Gastroesophageal sphincter (tissue), 4 donors: ENCODE results near the gene GDF15. TPM values are rescaled to one million over a fixed set of nuclear protein-coding genes. Genes with fewer than 3 reads are reported as not detected.
A peak's percentile ranks its signal among the peaks of the same experiment; 100 is the strongest.

Experiments used
- ATAC-seq: fragments of 150-250 bp; one replicate; pipeline ENCODE4 v1.9.1; 2016; ENCODE audit warnings: mild to moderate bottlenecking, moderate library complexity
- H3K27ac ChIP-seq, 4 donors: fragments of 200-600 bp; sonication (generic) in 3 of 4; 1 replicate in 3 of 4; 2 replicates in 1 of 4; pipeline ENCODE4 v1.5.1; 2016 to 2019
- H3K27me3 ChIP-seq: fragments of 200-600 bp; sonication (generic); one replicate; pipeline ENCODE4 v1.5.1; 2019
- H3K36me3 ChIP-seq, 2 donors: fragments of 200-600 bp; sonication (generic); one replicate each; pipeline ENCODE4 v1.5.1; 2019; ENCODE audit warnings: control low read depth in 1 of 2
- H3K4me1 ChIP-seq, 3 donors: fragments of 200-600 bp; sonication (generic); 1 replicate in 2 of 3; 2 replicates in 1 of 3; pipeline ENCODE4 v1.5.1; 2016 to 2019; ENCODE audit warnings: control low read depth in 2 of 3
- H3K4me3 ChIP-seq, 2 donors: fragments of 200-600 bp; sonication (generic); one replicate each; pipeline ENCODE4 v1.5.1; 2019; ENCODE audit warnings: mild to moderate bottlenecking in 1 of 2, moderate library complexity in 1 of 2
- H3K9me3 ChIP-seq, 3 donors: fragments of 200-600 bp; sonication (generic); one replicate each; pipeline ENCODE4 v1.5.1; 2017 to 2019; ENCODE audit warnings: control low read depth in 2 of 3
- EP300 ChIP-seq: sonication (generic); formaldehyde crosslinking; IDR thresholded peaks from one replicate; pipeline ENCODE4 v1.6.1; 2017; ENCODE audit warnings: antibody characterized with exemption, mild to moderate bottlenecking
- POLR2A ChIP-seq, 2 donors: fragments of 450-650 bp; IDR thresholded peaks; one replicate each; pipeline ENCODE4 v1.6.1; 2017; ENCODE audit warnings: antibody characterized with exemption in 2 of 2, mild to moderate bottlenecking in 2 of 2, moderate library complexity in 1 of 2
- POLR2AphosphoS5 ChIP-seq: sonication (generic); formaldehyde crosslinking; IDR thresholded peaks from one replicate; pipeline ENCODE4 v1.6.1; 2017; ENCODE audit warnings: antibody characterized with exemption
- WGBS, 2 donors: methylation state at CpG; one replicate each; pipeline ENCODE4 v1.1.5; 2018; ENCODE audit warnings: low coverage in 1 of 2; 5-methylcytosine and 5-hydroxymethylcytosine counted together
- total RNA-seq, 4 donors: library from RNA; depleted of rRNA; stranded (reverse); fragments of >200 nt; gene quantifications; one replicate each; pipeline ENCODE4 v1.1.0, GENCODE V29; 2016
- TF ChIP-seq, protein P1 (sequence below), 4 experiments: fragments of 200-600 bp in 2 of 4; fragments of 450-650 bp in 2 of 4; sonication (generic) in 1 of 4; IDR thresholded peaks; one replicate each; pipeline ENCODE4 v1.5.1; 2017 to 2019; ENCODE audit warnings: antibody characterized with exemption in 4 of 4, mild to moderate bottlenecking in 2 of 4, moderate library complexity in 2 of 4

GDF15 gene, protein sequence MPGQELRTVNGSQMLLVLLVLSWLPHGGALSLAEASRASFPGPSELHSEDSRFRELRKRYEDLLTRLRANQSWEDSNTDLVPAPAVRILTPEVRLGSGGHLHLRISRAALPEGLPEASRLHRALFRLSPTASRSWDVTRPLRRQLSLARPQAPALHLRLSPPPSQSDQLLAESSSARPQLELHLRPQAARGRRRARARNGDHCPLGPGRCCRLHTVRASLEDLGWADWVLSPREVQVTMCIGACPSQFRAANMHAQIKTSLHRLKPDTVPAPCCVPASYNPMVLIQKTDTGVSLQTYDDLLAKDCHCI
- total RNA-seq: 1 to 10 TPM in 3 of 4 donors, under 1 TPM in 1; 0.62 to 3.7 (median 3.0) TPM

DNA sequence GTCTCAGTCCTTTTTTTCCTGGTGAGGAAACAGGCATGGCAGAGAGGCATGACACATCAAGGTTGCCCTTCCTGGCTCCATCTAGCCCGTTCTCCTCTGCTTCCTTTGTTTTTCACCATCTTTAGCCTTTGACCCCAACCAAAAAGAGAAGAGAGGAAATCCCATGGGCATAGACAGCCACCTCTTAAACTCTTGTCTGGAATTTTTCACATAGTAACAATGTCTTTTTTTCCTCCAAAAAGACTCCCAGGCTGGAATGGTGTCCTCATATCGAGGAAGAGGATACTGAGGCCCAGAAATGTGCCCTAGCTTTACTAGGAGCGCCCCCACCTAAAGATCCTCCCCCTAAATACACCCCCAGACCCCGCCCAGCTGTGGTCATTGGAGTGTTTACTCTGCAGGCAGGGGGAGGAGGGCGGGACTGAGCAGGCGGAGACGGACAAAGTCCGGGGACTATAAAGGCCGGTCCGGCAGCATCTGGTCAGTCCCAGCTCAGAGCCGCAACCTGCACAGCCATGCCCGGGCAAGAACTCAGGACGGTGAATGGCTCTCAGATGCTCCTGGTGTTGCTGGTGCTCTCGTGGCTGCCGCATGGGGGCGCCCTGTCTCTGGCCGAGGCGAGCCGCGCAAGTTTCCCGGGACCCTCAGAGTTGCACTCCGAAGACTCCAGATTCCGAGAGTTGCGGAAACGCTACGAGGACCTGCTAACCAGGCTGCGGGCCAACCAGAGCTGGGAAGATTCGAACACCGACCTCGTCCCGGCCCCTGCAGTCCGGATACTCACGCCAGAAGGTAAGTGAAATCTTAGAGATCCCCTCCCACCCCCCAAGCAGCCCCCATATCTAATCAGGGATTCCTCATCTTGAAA is at the start of gene GDF15:
Gene GDF15 (plus strand): TSS at position 484 of the 868 bp plus-strand sequence. CDS start 32 bp downstream, at position 516.
- Histone ChIP-seq H3K36me3 (no peaks in the 10 kb centered on the region), H3K9me3 (no peaks in the 10 kb centered on the region), H3K27ac (peak within 1 kb of the TSS in 1 of 4 donors; percentile 52), H3K4me1 (peaks cover 0 to 28% (median 7%) of the 10 kb centered on the region in 3 donors), H3K27me3 (peaks cover 53% of the 10 kb centered on the region), H3K4me3 (peak within 1 kb of the TSS in 1 of 2 donors; percentile 36)
- WGBS, 2 donors: 18 to 34% methylated on average over 2 to 17 of the region's 33 CpGs
- ATAC-seq: peak; percentile 63
- TF ChIP-seq EP300 (no peak), POLR2AphosphoS5 (peak; percentile 28), POLR2A (IDR thresholded peaks at IDR 0.05) (peak; percentile 54 to 58)
- TF ChIP-seq, protein P1, sequence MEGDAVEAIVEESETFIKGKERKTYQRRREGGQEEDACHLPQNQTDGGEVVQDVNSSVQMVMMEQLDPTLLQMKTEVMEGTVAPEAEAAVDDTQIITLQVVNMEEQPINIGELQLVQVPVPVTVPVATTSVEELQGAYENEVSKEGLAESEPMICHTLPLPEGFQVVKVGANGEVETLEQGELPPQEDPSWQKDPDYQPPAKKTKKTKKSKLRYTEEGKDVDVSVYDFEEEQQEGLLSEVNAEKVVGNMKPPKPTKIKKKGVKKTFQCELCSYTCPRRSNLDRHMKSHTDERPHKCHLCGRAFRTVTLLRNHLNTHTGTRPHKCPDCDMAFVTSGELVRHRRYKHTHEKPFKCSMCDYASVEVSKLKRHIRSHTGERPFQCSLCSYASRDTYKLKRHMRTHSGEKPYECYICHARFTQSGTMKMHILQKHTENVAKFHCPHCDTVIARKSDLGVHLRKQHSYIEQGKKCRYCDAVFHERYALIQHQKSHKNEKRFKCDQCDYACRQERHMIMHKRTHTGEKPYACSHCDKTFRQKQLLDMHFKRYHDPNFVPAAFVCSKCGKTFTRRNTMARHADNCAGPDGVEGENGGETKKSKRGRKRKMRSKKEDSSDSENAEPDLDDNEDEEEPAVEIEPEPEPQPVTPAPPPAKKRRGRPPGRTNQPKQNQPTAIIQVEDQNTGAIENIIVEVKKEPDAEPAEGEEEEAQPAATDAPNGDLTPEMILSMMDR (IDR thresholded peaks at IDR 0.05): peak in 3 of 4 experiments; percentile 5 to 59 (median 15)

DNA sequence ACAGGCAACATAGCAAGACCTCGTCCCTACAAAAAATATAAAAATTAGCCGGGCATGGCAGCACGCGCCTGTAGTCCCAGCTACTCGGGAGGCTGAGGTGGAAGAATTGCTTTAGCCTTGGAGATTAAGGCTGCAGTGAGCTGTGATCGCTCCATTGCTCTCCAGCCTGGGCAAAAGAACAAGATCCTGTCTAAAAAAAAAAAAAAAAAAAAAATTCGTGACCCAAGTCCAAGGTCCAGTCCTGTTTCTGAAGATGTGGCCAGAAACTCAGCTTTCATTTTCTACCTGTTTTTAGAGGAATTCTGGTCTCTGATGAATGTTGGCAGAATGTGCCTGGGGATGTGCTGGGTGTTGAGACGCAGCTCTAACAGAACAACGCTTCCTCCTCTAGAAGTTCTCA is 47.4 kb upstream of the GDF15 start:
- H3K27ac ChIP-seq: no peak overlapping the region
- TF ChIP-seq, protein P1 (IDR thresholded peaks at IDR 0.05): no peak
- TF ChIP-seq POLR2A (IDR thresholded peaks at IDR 0.05): no peak
- TF ChIP-seq POLR2AphosphoS5: no peak
- TF ChIP-seq EP300: no peak
- peaks cover 0 to 37% (median 3%) of the 10 kb centered on the region in 3 donors for H3K4me1 ChIP-seq
- no peak overlapping the region for H3K4me3 ChIP-seq
- peaks cover 0 to 7% of the 10 kb centered on the region in 2 donors for H3K36me3 ChIP-seq
- WGBS, 2 donors: 35 to 52% methylated on average over 3 to 6 of the region's 9 CpGs
- H3K27me3 ChIP-seq: no peaks in the 10 kb centered on the region
- H3K9me3 ChIP-seq: no peaks in the 10 kb centered on the region
- ATAC-seq: no peak

DNA sequence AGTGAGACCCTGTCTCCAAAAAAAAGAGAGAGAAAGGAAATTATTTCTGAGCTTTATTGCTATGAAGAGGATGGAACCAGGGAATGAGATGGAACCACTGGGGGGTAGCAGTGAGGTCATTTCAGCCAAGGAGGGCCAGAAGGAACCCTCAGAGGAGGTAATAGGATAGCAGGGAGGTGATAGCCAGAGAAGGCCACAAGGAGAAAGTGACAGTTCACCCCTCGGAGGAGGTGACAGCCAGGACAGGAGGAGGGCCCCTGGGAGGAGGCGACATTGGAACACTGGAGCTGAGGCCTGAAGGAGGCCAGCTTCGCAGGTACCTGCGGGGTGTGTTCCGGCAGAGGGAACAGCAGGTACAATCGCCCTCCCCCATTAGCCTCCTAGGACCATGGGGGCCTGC is 46.2 kb upstream of the GDF15 start:
- H3K27ac ChIP-seq: peak overlapping the region in 2 of 4 donors; percentile 85 to 90

DNA sequence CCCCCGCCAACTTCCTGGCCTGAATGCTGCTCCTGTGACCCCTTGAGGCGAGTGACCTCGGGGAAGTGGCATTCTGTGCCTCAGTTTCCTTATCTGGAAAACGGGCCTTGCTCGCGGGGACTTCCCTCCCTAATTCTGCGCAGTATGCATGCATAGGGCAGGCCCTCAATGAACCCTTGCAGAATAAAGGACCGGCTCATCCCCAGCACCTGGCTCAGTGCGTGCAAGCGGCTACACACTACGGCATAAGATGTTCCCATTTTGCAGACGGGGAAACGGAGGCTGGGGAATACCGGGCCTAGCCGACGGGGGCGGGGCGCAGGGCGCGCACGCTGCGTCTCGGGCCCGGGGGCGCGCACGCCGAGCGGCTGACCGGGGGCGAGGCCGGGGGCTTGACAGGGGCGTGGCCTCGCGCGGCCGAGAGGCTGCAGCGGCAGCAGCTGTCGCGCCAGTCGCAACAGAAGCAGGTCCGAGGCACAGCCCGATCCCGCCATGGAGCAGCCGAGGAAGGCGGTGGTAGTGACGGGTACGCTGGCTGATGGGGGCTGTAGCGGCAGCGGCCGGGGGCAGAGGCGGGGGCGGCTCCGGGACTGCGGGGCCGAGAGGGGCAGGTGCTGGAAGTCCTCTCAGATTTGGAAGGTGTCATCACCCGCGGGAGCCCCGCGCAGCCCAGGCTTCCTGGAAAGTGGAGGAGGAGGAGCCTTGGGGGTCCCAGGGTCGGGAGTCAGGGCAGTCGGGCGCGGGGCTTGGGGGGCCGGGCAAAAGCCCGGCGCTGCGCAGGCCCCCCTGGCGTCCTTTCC is 45.6 kb upstream of the GDF15 start, which contains the start of gene PGPEP1:
Gene PGPEP1 (plus strand): TSS at position 409 of the 800 bp plus-strand sequence. CDS start 84 bp downstream, at position 493.
- Histone ChIP-seq H3K9me3 (no peaks in the 10 kb centered on the region), H3K36me3 (peaks cover 0 to 23% of the 10 kb centered on the region in 2 donors), H3K4me3 (peak within 1 kb of the TSS; percentile 63 to 83), H3K4me1 (peaks cover 0 to 49% (median 3%) of the 10 kb centered on the region in 3 donors), H3K27me3 (no peaks in the 10 kb centered on the region), H3K27ac (peak within 1 kb of the TSS; percentile 2 to 90 (median 84))
- WGBS, 2 donors: 0% methylated on average over 4 of the region's 69 CpGs; no CpG with 5 or more reads in 1 of the 2 donors
- TF ChIP-seq, protein P1 (IDR thresholded peaks at IDR 0.05): peak in 1 of 4 experiments; percentile 22
- TF ChIP-seq POLR2A (IDR thresholded peaks at IDR 0.05) (peak; percentile 26 to 55), POLR2AphosphoS5 (no peak), EP300 (no peak)
- peak; percentile 79 for ATAC-seq

More for the DNA sequence above, 46.2 kb upstream of the GDF15 start:
- H3K4me3 ChIP-seq: peak overlapping the region in 1 of 2 donors; percentile 83
- WGBS, 2 donors: 0 to 35% methylated on average over 1 to 6 of the region's 6 CpGs
- no peak for TF ChIP-seq EP300
- no peak for TF ChIP-seq POLR2AphosphoS5
- TF ChIP-seq, protein P1 (IDR thresholded peaks at IDR 0.05): no peak
- TF ChIP-seq POLR2A (IDR thresholded peaks at IDR 0.05): no peak
- no peak for ATAC-seq
- no peaks in the 10 kb centered on the region for H3K9me3 ChIP-seq
- H3K36me3 ChIP-seq: peaks cover 0 to 17% of the 10 kb centered on the region in 2 donors
- H3K4me1 ChIP-seq: peaks cover 0 to 46% (median 3%) of the 10 kb centered on the region in 3 donors
- H3K27me3 ChIP-seq: no peaks in the 10 kb centered on the region
